Kasumi-1 (cell line): Measurements from ENCODE around the gene PAK5.

ENCODE experiments used
- DNase-seq, 2 experiments: peaks; one replicate each; lab custom pipeline; 2025; lab: John Stamatoyannopoulos, UW

PAK5 gene

GRCh38 chr20:9518576-9519175 lies 320.2 kb downstream of the PAK5 start:
- no peak for DNase-seq

GRCh38 chr20:9517297-9518162 lies 321.3 kb downstream of the PAK5 start:
- no peak for DNase-seq

DNA sequence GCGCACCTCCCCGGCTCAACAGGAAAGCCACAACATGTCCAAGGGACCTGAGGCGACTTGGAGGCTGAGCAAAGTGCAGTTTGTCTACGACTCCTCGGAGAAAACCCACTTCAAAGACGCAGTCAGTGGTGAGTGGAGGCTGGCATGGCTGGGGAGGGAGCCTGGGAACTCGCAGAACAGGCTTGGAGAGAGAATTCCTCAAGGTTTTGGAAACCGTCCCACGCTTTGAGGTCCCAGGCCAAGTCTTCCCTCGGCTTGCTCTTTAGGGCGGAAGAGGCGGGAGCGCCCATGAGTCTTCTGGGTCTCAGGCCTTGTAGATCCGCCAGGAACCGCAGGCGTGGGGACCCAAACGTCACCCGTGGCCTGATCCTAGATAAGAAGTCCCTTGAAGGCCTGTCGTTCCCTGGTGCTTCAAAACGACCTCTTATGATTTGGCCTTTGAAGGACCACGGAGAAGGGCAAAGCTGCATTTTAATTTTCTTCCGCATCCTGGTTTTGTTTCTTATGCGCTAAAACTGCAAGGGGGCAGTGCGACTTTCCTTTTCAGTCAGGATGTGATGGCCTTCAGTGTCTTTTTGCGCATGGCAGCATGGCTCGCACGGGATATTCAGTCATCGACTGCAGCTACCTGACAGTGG lies 322.5 kb downstream of the PAK5 start:
- DNase-seq, result no peak

GRCh38 chr20:9515741-9516233 lies 323.1 kb downstream of the PAK5 start:
- no peak for DNase-seq

- no peak for DNase-seq
Measured at GRCh38 chr20:9515214-9515585, 323.7 kb downstream of the PAK5 start.

GRCh38 chr20:9514461-9515213 lies 324.2 kb downstream of the PAK5 start, which contains the start of gene LAMP5:
TSS of gene LAMP5 (plus strand) at chr20:9514590. CDS start at chr20:9514853, 263 bp downstream.
- DNase-seq, result no peak

- no peak for DNase-seq
Measured at GRCh38 chr20:9514072-9514460, 324.8 kb downstream of the PAK5 start.

- no peak for DNase-seq
Measured at GRCh38 chr20:9510911-9511310, 328.0 kb downstream of the PAK5 start.

DNA sequence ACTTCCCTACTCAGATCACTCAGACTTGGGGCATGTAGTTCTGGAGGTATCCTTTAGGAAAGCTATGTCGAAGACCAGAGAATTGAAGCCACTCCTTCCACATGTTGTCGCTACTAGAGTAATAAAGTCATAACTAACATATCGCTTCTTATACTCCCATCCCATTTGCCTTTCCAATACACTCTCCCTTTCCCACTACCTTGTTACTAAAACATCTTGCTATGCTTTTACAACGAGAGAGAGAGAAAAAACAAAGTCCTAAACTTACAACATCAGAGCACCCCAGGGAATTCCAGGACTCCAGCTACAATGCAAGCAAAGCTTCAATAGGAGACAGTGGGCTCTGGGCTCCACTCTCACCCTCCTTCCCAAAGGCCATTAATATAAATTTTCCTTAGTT lies 329.6 kb downstream of the PAK5 start:
- no peak for DNase-seq

GRCh38 chr20:9508696-9509178 lies 330.1 kb downstream of the PAK5 start:
- no peak for DNase-seq

DNA sequence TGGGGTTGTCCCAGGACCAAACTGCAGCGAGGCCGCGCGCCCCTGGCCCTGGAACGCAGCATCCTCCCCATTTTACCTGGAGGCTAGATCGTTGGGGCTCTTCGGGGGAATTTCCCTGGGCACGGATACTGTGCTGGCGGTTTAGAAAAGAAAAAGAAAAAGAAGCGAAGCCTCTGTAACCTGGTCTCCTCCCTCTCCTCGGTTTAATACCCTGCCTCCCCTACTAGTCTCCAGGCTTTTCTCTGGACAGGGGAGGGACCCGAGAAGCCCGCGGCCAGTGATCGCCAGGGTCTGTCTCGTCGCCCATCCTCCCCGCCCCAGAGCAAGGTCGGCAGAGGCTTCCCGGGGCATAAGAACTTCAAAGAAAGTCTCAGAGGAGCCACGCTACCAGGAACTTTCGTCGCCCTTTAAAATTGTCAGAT lies 330.6 kb downstream of the PAK5 start:
- DNase-seq, result no peak

DNA sequence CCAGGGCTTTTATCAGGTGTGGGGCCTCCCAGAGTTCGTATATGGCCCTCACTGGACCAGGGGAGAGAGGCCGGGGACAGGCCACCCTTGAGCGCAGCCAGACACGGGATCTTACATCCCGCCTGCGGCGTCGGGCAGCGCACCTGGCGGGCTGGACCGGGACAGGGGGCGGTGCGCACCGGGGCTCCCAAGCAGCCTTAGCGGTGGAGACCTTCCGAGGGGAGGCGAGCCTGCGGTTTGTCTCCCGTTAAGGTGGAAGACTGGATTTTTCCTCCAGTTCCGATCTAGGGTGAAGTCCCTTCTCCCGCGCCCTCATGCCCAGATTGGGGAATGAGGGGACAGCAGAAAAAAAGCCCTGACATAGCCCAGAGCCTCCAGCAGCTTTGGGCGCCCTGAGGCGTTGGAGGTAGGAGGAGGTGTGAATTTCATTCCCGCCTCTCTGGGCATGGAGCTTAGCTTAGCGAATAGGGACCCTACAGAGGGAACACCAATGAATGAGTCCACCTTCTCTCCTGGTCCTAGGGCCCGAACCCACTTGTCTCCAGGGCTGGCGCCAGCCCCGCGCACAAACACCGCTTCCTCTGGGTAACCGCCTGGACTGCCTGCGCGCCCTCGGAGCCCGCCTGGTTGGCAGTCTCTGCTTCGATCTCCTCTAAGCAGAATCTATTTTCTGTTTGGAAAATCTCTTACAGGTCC lies 331.2 kb downstream of the PAK5 start:
- no peak for DNase-seq

DNA sequence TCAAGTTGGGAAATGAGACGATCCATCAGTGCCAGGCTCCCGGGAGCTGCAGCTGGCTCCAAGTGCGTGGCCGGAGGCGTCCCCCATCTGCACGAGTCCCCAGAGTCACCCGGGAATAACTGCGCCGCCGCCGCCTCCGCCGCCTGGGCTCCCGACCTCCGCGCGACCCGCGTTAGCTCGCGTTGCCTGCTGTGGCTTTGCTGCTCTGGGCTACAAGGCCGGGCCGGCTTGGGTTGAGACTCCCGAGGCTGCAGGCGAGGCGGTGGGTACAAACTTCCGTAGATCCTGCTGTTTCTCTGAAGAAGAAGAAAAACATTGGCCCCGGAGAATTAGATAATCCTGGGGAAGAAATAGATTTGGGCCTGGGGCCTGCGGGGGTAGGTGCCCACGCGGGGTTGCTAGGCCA lies 331.9 kb downstream of the PAK5 start:
- DNase-seq, result no peak

GRCh38 chr20:9506280-9506821 lies 332.5 kb downstream of the PAK5 start:
- DNase-seq, result no peak

- DNase-seq, result peak; percentile 20 to 32
Measured at GRCh38 chr20:9503526-9504245, 335.2 kb downstream of the PAK5 start.

DNA sequence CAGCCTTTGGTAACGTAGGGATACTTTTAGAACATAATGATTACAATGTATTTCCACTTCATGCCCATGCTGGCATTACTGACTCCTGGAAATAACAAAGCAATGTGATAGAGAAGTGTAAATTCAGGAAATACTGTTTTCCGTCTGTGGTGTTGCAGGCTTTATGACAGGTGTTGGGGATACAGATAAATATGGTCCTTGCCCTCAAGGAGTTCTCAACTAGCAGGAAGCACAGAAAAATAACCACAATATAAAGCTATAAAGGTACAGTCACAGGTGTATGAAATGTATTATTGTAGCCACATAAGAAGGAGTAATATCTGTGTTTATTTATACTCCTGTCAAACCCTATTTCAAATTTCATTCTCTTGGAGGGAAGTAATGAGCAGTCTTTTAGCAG lies 337.4 kb downstream of the PAK5 start:
- DNase-seq, result no peak

DNA sequence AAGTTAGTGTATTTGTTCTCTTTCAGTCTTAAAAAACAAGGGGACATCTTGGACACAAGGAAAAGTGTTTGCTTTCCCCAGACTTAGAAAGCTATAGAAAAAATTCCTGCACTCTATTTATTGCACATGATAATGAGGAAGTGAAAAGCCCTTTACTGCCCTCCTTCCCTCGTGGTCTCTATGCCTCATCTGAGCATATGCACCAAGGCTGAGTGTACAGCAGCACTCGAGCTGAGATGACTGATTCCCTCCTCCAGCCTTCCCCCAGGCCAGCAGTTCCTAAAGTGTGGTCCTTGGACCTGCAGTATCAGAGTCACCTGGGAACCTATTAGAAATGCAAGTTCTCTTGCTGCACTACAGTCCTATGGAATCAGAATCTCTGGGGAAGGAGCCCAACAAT lies 338.8 kb downstream of the PAK5 start:
- peak; percentile 12 to 23 for DNase-seq

- no peak for DNase-seq
Measured at GRCh38 chr20:9499126-9499899, 339.6 kb downstream of the PAK5 start.

- no peak for DNase-seq
Measured at GRCh38 chr20:9498322-9498721, 340.6 kb downstream of the PAK5 start.

DNA sequence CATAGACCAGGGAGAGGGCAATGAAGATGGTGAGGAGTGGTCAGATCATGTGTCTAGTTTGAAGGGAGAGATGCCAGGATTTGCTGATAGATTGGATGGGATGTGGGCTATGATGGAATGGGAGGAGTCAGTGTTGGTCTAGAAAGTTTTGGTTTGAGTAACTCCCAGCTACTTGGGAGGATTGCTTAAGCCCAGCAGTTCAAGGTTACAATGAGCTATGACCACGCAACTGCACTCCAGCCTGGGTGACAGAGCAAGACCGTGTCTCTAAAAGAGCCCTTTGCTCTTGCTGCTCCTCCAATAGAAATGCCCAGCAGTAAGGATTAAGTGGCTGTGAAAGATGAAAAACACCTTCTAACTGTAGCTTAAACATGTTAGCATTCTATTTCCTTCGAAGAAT lies 342.7 kb downstream of the PAK5 start:
- no peak for DNase-seq
